ENCODE results near the gene LMOD3. TPM values are rescaled to one million over a fixed set of nuclear protein-coding genes. Genes with fewer than 3 reads are reported as not detected.

LMOD3 gene
- total RNA-seq, 2 donors from 2014 or later, result not detected

GRCh38 chr3:69058947-69059224, 63.5 kb downstream of the LMOD3 start:
- peaks cover 17 to 42% of the 10 kb centered on the region in 2 donors for H3K36me3 Mint-ChIP-seq (ENCODE audit: insufficient read depth in 2 of 2)
- H3K4me3 Mint-ChIP-seq, result peak overlapping the region; percentile 10 to 61
- peak overlapping the region; percentile 89 for H3K27ac Mint-ChIP-seq
- peaks cover 33% of the 10 kb centered on the region for H3K4me1 Mint-ChIP-seq (ENCODE audit: low read depth)
- no peak for DNase-seq
- peak in 1 of 2 donors; percentile 30 for ATAC-seq (replicated peaks in 1 of 2)
- no peaks in the 10 kb centered on the region for H3K9me3 Mint-ChIP-seq
- no peaks in the 10 kb centered on the region for H3K27me3 Mint-ChIP-seq (ENCODE audit: low read depth)

GRCh38 chr3:69058180-69058946, 64.0 kb downstream of the LMOD3 start:
- Mint-ChIP-seq H3K4me3 (peak overlapping the region; percentile 10 to 61), H3K36me3 (ENCODE audit: insufficient read depth in 2 of 2) (peaks cover 15 to 44% of the 10 kb centered on the region in 2 donors), H3K9me3 (no peaks in the 10 kb centered on the region), H3K4me1 (ENCODE audit: low read depth) (peaks cover 29% of the 10 kb centered on the region), H3K27ac (peak overlapping the region; percentile 89), H3K27me3 (ENCODE audit: low read depth) (no peaks in the 10 kb centered on the region)
- peak; percentile 75 to 85 for ATAC-seq (replicated peaks in 1 of 2)
- no peak for DNase-seq

Other genes starting within 250 kb of the LMOD3 start
- not detected for gene TAFA4, start 190.0 kb downstream of the LMOD3 start, total RNA-seq
- 10 to 100 TPM; 16.8 to 23.7 TPM for gene EOGT, start 108.9 kb downstream of the LMOD3 start, total RNA-seq
- gene TMF1, start 70.3 kb downstream of the LMOD3 start, total RNA-seq, result 10 to 100 TPM; 32.2 to 41.9 TPM
- 10 to 100 TPM; 81.5 to 95.3 TPM for gene UBA3, start 42.2 kb downstream of the LMOD3 start, total RNA-seq
- gene ARL6IP5, start 37.7 kb downstream of the LMOD3 start, total RNA-seq, result 100 to 1,000 TPM in 1 of 2 donors, 10 to 100 TPM in 1; 93.1 to 106 TPM

Measured in activated T-cell treated with anti-CD3 and anti-CD28 coated beads, Interleukin-2, amount 50 U/mL, for 72 hours (primary cell).